TTC549 (cell line): ENCODE measurements around the gene LIN9.
A peak's percentile ranks its signal among the peaks of the same experiment; 100 is the strongest.
"Not testable (repeated sequence)": the region's sequence is repeated elsewhere in the genome, so short reads cannot be mapped to it uniquely, and the experiment has no call there.

ENCODE experiments used
- FAIRE-seq: peaks from 2 replicates; lab custom pipeline; 2012; peaks lifted over from hg19 to GRCh38; lab: Jason Lieb, UNC

The LIN9 gene

GRCh38 chr1:226272233-226272902, 36.6 kb downstream of the LIN9 start:
- not testable (repeated sequence) for FAIRE-seq

- no peak for FAIRE-seq
Measured at GRCh38 chr1:226268421-226269124, 40.4 kb downstream of the LIN9 start.

GRCh38 chr1:226261818-226262217, 47.1 kb downstream of the LIN9 start:
- no peak for FAIRE-seq

GRCh38 chr1:226255380-226255779, 53.6 kb downstream of the LIN9 start:
- no peak for FAIRE-seq

DNA sequence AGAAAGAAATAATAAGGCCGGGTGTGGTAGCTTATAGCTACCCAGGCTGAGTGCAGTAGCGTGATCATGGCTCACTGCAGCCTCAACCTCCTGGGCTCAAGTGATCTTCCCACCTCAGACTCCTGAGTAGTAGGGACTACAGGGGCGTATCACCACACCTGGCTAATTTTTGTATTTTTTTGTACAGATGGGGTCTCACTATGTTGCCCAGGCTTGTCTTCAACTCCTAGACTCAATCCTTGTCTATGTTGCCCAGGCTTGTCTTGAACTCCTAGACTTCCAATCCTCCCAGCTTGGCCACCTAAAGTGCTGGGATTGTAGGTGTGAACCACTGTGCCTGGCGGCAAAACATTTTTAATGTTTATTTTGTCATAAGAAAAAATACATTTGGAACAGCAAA, 55.0 kb downstream of the LIN9 start:
- no peak for FAIRE-seq

DNA sequence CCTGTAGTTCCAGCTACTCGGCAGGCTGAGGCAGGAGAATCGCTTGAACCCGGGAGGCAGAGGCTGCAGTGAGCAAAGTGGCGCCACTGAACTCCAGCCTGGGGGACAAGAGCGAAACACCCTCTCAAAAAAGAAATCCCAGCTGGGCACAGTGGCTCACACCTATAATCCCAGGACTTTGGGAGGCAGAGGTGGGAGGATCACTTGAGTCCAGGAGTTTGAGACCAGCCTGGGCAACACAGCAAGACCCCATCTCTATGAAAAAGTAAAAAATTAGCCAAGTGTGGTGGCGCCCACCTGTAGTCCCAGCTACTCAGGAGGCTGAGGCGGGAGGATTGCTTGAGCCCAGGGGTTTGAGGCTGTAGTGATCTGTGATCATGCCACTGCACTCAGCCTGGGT, 56.1 kb downstream of the LIN9 start:
- FAIRE-seq, result not testable (repeated sequence)

DNA sequence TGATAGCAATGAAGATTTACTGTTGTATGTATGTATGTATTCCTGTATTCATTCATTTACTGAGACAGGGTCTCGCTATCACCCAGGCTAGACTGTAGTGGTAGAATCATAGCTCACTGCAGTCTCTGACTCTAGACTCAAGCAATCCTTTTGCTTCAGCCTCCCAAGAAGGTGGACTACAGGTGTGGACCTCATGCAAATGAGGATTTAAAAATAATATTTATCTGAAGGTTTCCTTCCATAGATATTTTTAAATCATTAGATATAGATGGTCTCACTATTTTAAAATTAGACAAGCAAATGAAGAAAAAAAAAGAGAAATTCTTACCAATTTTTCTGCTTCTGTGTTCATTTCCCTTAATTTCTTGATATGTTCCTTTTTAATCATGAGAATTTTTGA, 58.5 kb downstream of the LIN9 start:
- peak; percentile 92 for FAIRE-seq

GRCh38 chr1:226248796-226249195, 60.2 kb downstream of the LIN9 start:
- no peak for FAIRE-seq

DNA sequence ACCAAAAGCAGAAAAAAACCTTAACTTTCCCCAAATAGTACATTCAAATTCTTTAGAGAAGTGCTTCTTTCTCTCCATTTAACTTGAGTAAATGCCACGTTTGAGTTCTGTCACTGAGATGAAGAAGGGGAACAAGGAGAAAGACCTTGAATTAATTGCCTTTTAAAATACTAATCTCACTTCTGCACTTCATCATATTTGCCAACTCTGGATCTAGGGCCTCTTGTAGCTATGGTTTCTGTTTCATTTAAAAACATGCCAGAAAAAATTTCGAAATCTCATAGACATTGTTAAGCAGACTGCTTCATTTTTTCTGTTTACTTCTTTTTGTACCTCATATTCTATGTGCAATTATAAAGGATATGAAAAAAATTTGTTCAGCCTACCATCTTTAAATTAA, 60.9 kb downstream of the LIN9 start:
- FAIRE-seq, result no peak

DNA sequence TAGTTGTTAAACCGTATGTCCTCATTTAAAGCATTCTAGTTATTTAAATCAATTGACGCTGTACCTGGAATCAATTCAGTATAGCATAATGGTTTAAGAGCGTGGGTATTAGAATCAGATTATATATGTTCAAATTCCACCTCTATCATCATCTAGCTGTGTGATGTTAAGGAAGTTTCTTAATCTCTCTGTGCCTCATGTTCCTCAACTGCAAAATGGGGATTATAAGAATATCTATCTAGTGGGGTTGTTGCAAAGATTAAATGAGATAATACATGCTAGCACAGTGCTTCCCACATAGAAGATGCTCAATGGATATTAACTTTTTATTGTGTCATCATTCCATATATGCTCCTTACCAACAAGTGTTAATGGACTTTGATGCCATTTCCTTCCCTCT, 69.5 kb downstream of the LIN9 start:
- peak; percentile 48 for FAIRE-seq

- peak; percentile 67 for FAIRE-seq
Measured at GRCh38 chr1:226236826-226237225, 72.1 kb downstream of the LIN9 start.

- no peak for FAIRE-seq
Measured at GRCh38 chr1:226233806-226234205, 75.2 kb downstream of the LIN9 start.

DNA sequence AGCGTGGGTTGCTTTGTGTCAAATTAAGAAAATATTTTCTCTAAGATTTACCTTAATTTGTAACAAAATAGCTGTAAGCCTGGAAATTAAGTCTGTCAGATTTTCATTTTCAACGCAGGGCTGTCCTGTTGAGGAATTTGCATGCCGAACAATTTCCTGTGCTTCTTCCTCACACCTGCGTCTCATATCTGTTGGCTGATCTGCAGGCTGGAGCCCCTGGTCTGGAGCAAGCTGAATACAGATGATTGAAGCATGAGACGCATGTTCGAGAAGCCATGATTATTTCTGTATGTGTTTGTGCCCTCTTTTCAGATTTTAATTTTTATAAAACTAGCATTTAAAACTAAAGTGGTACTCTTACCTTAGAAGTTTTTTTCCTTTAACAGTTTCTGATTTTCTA, 75.7 kb downstream of the LIN9 start:
- FAIRE-seq, result no peak

DNA sequence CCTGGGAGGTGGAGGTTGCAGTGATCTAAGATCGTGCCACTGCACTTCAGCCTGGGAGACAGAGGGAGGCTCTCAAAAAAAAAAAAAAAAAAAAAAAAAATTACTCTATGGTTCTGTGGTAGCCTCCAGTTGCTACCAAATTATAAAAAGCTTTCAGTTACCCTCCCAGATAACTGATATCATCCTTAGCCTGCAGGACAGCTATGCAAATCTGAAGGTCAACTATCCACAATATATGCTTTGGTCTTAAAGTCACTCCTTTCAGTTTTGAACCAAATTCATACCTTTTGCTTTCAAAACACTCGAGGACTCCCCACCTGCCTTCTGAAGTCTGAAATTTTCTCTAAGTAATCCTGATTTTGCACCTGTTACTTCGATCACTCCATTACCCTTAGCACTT, 82.4 kb downstream of the LIN9 start:
- no peak for FAIRE-seq

- FAIRE-seq, result no peak
Measured at GRCh38 chr1:226223786-226224244, 85.1 kb downstream of the LIN9 start.

DNA sequence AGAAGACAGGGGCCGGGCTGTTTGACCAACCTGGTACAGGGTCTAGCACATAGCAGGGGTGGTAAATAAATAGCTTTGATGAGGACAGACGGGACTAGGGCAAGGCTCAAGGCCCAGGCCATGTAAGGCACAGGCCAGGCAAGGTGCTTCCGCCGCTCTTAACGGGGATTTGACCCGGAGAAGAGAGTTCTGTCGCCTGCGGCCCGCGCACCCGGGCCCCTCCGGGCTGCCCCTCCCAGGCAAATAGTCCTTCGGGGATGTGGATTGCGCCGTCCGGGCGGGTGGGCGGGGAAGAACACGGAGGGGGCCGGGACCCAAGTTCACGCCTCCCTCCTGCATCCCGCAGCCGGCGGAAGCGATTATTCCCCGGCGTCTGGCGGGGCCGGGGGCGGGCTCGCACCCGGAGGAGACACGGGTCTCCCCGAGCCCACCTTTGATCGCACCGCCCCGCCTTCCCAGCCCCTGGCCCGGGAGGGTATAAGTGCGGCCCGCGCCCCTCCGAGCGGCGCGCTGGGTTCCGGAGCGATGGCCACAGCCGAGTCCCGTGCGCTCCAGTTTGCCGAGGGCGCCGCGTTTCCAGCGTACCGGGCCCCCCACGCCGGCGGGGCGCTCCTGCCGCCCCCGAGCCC, 85.7 kb downstream of the LIN9 start, which contains the start of gene MIXL1:
Gene MIXL1, plus strand, starts transcription at position 508 of the 629 bp plus-strand sequence. Its CDS starts 18 bp downstream, at position 526.
- no peak for FAIRE-seq

GRCh38 chr1:226222686-226223085, 86.3 kb downstream of the LIN9 start:
- no peak for FAIRE-seq

DNA sequence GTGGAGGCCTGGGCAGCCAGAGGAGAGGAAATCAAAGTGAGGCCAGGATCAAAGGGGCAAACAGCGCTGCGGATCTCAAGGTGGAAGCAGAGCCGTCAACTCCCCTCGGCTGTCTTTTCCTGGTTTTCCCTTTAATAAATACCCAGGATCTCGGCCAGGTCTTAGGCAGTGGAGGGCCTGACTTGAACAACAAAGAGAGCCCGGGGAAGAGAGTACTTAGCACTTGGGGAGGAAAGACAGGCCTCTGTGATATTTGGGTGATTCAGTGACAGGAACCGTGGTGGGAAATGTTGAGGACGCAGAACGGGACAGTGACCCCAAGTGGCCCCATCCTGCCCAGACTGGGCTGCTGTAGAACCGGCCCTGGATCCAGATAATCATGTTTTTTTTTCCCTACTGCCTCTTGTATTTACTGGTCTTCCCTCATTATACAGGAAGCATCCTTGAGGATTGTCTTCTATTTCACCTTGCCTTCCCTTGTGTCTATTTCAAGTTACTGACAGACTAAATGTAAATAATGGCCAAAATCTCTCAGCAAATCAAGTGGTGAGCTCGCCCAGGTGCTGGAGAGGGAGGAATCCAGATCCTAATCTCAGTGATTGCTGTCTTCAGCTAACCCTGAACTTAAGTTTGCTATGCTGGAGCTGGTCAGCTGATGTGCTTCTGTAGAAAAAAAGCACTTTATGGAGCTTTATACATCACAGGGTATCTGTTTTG, 88.3 kb downstream of the LIN9 start:
- FAIRE-seq, result no peak

DNA sequence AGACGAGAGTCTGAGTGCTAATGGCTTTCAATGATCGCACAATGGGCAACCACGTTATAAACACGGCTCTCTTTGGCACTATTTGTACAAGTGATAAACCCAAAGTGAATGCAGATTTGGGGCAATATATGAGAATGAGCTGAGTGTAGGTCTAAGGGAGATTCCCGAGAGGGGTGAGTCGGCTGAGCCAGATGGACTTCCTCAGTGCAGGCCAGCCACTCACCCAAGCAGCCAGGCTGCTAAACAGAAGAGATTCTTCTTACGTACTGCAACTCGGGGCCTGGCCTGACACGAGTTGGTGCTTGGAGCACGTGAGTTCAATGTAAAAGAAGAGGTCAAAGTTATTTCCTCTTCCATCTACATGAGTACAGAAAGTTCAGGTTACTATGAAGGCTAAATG, 91.7 kb downstream of the LIN9 start:
- no peak for FAIRE-seq

GRCh38 chr1:226216056-226216455, 92.9 kb downstream of the LIN9 start:
- no peak for FAIRE-seq

GRCh38 chr1:226215239-226215638, 93.7 kb downstream of the LIN9 start:
- FAIRE-seq, result no peak

GRCh38 chr1:226212545-226212944, 96.4 kb downstream of the LIN9 start:
- no peak for FAIRE-seq
